Measurements from ENCODE around the gene ZNF358.

The ZNF358 gene

GRCh38 chr19:7528192-7528519, 12.3 kb downstream of the ZNF358 start:
- TF ChIP-seq CTCF (IDR thresholded peaks at IDR 0.05): no peak
- Histone ChIP-seq H3K4me2 (ENCODE audit: low read length) (no peak overlapping the region), H3K4me3 (ENCODE audit: low read depth, low read length) (no peak overlapping the region), H3K9me3 (ENCODE audit: control insufficient read depth, low read length) (no peaks in the 10 kb centered on the region), H3K27ac (no peak overlapping the region), H3K4me1 (peaks cover 4% of the 10 kb centered on the region), H2AFZ (no peak overlapping the region), H3K36me3 (ENCODE audit: control insufficient read depth, insufficient read depth, low read length) (no peaks in the 10 kb centered on the region), H3K9ac (no peak overlapping the region), H3K27me3 (ENCODE audit: control insufficient read depth, insufficient read depth, low read length) (no peaks in the 10 kb centered on the region), H3K79me2 (peaks cover 2% of the 10 kb centered on the region)

- no peak overlapping the region for H3K27ac ChIP-seq
- no peaks in the 10 kb centered on the region for H3K4me1 ChIP-seq
- H3K79me2 ChIP-seq: peaks cover 2% of the 10 kb centered on the region
- no peaks in the 10 kb centered on the region for H3K9me3 ChIP-seq (ENCODE audit: control insufficient read depth, low read length)
- no peaks in the 10 kb centered on the region for H3K27me3 ChIP-seq (ENCODE audit: control insufficient read depth, insufficient read depth, low read length)
- H2AFZ ChIP-seq: no peak overlapping the region
- no peak overlapping the region for H3K4me2 ChIP-seq (ENCODE audit: low read length)
- H3K4me3 ChIP-seq (ENCODE audit: low read depth, low read length): no peak overlapping the region
- no peak overlapping the region for H3K9ac ChIP-seq
- no peaks in the 10 kb centered on the region for H3K36me3 ChIP-seq (ENCODE audit: control insufficient read depth, insufficient read depth, low read length)
- TF ChIP-seq CTCF (IDR thresholded peaks at IDR 0.05): no peak
Measured at GRCh38 chr19:7528522-7529245, 12.8 kb downstream of the ZNF358 start.

DNA sequence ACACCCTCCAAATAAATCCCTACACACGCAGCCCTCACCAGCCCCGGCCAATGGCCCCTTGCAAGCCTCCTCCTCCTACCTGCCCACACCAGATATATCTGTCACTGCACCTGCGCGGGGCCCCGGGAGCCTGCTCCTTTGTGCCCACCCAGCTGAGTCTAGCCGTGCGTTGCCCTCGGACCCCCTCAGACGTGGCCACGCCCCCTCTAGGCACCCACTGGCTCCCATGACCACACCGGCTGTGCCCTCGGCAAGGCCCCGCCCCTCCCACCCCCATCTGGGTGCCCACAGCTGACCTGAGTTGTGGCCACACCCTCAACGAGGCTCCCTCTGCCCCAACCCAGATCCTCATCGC, 13.3 kb downstream of the ZNF358 start:
- peaks cover under 1% of the 10 kb centered on the region for H3K79me2 ChIP-seq
- TF ChIP-seq CTCF (IDR thresholded peaks at IDR 0.05): no peak
- no peak overlapping the region for H3K4me2 ChIP-seq (ENCODE audit: low read length)
- no peak overlapping the region for H3K27ac ChIP-seq
- H3K9ac ChIP-seq: no peak overlapping the region
- no peaks in the 10 kb centered on the region for H3K9me3 ChIP-seq (ENCODE audit: control insufficient read depth, low read length)
- no peak overlapping the region for H2AFZ ChIP-seq
- no peaks in the 10 kb centered on the region for H3K27me3 ChIP-seq (ENCODE audit: control insufficient read depth, insufficient read depth, low read length)
- no peak overlapping the region for H3K4me3 ChIP-seq (ENCODE audit: low read depth, low read length)
- H3K36me3 ChIP-seq (ENCODE audit: control insufficient read depth, insufficient read depth, low read length): no peaks in the 10 kb centered on the region
- H3K4me1 ChIP-seq: no peaks in the 10 kb centered on the region

DNA sequence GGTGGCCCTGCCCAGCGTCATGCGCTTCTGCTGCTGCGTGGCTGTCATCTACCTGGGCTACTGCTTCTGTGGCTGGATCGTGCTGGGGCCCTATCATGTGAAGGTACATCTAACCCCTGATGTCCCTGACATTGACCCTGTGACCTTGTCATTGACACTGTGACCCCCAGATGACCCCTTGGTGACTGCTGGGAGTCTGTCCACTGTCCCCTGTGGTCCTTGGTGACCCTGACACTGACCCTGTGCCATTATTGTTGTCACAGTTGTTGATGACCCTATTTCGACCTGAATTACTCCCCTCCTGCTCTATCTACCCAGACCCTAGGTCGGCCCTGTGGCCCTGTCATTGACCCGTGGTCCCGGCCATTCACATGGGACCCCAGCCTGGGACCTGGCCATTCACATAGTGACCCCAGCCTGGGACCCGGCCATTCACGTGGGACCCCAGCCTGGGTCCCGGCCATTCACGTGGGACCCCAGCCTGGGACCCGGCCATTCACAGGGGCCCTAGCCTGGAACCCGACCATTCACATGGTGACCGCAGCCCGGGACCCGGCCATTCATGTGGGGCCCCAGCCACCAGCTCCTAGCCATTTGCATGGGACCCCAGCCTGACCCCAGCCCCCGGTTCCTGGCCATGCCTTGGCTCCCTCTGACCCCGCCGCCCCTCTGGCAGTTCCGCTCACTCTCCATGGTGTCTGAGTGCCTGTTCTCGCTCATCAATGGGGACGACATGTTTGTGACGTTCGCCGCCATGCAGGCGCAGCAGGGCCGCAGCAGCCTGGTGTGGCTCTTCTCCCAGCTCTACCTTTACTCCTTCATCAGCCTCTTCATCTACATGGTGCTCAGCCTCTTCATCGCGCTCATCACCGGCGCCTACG, 13.9 kb downstream of the ZNF358 start:
- H3K36me3 ChIP-seq (ENCODE audit: control insufficient read depth, insufficient read depth, low read length): no peaks in the 10 kb centered on the region
- no peak overlapping the region for H3K27ac ChIP-seq
- H2AFZ ChIP-seq: no peak overlapping the region
- no peaks in the 10 kb centered on the region for H3K27me3 ChIP-seq (ENCODE audit: control insufficient read depth, insufficient read depth, low read length)
- no peak for TF ChIP-seq CTCF (IDR thresholded peaks at IDR 0.05)
- no peaks in the 10 kb centered on the region for H3K4me1 ChIP-seq
- no peak overlapping the region for H3K4me2 ChIP-seq (ENCODE audit: low read length)
- no peaks in the 10 kb centered on the region for H3K79me2 ChIP-seq
- no peak overlapping the region for H3K9ac ChIP-seq
- H3K9me3 ChIP-seq (ENCODE audit: control insufficient read depth, low read length): no peaks in the 10 kb centered on the region
- H3K4me3 ChIP-seq (ENCODE audit: low read depth, low read length): no peak overlapping the region

Data from parathyroid adenoma (tissue), 2 donors.